HG02981 (cell line): ENCODE data around the gene ZNF679.
"Not testable (repeated sequence)": the region's sequence is repeated elsewhere in the genome, so short reads cannot be mapped to it uniquely, and the experiment has no call there.

ENCODE experiments used
- ATAC-seq: cut with Tn5 transposase; IDR thresholded peaks from one replicate; pipeline ENCODE4 v1.9.1; 2021; ENCODE audit warnings: mild to moderate bottlenecking, moderate library complexity; ENCODE audit not compliant: unreplicated experiment

ZNF679 gene

DNA sequence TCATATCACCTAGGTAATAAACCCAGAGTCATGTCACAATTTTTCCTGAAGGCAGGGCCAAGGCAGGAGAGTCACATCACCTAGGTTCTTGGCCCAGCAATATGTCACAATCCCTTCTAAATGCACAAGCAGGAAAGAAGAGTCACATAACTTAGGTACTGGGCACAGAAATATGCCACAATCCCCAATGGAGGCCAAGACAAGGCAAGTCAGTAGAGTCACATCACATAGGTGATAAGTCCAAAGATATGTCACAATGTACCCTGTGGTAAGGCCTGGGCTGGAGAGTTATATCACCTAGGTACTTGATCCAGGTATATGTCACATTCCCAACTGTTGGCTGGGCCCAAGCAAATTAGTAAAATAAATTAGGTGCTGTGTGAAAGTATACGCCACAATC, at the start of gene ZNF679:
ZNF679 (plus strand) TSS at position 301 of the 400 bp plus-strand sequence. CDS start 20,644 bp downstream, outside the sequence.
- ATAC-seq: not testable (repeated sequence)

- ATAC-seq: no peak
Observed at GRCh38 chr7:64180989-64181388, 47.3 kb upstream of the ZNF679 start.

- ATAC-seq: no peak
Observed at GRCh38 chr7:64181586-64181985, 46.7 kb upstream of the ZNF679 start.

DNA sequence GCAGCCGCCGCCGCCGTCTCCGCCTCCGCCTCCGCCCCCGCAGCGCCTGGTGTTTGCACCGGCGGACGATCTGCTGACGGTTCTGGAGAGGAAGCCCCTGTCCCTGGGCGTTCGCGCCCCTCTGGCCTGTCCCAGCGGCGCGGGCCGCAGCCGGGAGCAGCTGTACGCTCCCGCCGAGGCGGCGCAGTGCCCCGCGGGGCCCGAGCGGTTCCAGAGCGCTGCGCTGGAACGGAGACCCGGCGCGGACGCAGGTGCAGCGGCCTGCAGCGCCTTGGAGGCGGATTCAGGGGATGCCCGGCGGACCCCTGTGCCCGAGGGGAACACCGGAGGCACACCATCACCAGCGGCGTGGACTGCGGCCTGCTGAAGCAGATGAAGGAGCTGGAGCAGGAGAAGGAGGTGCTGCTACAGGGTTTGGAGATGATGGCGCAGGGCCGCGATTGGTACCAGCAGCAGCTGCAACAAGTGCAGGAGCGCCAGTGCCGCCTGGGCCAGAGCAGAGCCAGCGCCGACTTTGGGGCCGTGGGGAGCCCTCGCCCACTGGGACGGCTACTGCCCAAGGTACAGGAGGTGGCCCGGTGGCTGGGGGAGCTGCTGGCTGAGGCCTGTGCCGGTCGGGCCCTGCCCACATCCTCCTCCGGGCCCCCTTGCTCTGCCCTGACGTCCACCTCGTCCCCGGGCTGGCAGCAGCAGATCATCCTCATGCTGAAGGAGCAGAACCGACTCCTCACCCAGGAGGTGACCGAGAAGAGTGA, 46.1 kb upstream of the ZNF679 start:
- ATAC-seq: no peak

- no peak for ATAC-seq
Observed at GRCh38 chr7:64183126-64183742, 45.0 kb upstream of the ZNF679 start.

DNA sequence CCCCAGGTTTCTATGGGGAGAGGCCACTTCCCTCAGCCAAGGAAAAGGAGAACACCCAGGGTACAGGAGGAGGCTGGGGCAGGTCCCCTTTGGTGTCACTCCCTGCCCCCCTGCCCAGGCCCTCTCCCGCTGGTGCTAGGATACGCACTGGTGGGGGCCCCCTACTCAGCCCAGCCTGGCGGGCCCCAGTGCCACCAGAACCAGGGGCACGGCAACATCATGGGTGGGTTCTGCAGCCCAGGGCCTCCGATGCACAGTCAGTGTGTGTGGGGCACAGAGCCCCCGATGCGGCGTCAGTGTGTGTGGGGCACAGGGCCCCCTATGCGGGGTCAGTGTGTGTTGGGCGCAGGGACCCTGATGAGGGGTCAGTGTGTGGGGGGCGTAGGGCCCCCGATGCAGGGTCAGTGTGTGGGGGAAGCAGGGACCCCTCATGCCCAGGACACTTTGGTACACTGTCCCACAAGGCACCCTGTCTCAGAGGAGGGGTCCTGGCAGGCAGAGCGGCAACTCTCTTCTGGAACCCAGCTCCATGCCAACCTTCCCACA, 44.4 kb upstream of the ZNF679 start:
- no peak for ATAC-seq

- no peak for ATAC-seq
Observed at GRCh38 chr7:64184376-64184775, 43.9 kb upstream of the ZNF679 start.

DNA sequence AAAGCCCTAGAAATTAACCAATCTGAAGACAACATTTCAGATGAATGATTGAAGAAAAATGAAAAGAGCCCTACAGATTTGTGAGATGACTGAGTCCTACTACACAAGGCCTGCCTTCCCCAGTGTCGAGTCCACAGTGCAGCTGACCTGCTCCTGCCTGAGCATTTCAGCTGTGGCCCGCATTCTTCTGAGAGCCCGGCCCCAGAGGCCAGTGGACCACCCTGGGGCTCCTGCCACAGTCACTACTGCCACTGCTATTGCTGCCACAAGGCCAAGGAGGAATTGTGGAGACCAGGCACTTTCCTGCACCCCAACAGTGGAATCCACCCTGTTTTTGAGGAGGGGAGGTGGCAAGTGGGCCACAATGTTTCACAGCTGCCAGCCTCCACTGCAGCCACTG, 40.9 kb upstream of the ZNF679 start:
- no peak for ATAC-seq

GRCh38 chr7:64192148-64192704, 36.0 kb upstream of the ZNF679 start:
- ATAC-seq: no peak

- ATAC-seq: no peak
Observed at GRCh38 chr7:64192775-64193174, 35.5 kb upstream of the ZNF679 start.

DNA sequence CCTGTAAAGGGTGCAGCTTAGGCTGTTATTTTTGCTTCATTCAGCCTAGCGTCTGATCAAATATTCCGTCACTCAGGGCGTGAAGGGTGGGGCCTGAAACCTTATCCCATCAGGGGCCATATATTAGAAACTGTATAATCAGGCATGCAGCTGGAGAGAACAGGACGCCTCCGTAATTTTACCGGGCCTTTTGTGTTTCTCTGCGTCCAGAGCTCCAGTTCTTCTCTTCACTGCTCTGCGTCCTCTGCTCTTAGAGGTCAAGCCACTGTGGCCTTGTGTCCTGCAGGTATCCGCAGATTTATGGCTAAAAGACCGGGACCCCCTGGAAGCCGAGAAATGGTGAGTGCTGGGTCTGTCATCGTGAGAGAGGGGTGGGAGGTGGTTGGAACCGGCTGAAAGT, 21.4 kb upstream of the ZNF679 start, which contains the start of gene ZNF735:
ZNF735 (plus strand) TSS at position 301 of the 400 bp plus-strand sequence; CDS start at position 301, 0 bp downstream.
- ATAC-seq: no peak

- not testable (repeated sequence) for ATAC-seq
Observed at GRCh38 chr7:64219710-64220298, 8.5 kb upstream of the ZNF679 start.

DNA sequence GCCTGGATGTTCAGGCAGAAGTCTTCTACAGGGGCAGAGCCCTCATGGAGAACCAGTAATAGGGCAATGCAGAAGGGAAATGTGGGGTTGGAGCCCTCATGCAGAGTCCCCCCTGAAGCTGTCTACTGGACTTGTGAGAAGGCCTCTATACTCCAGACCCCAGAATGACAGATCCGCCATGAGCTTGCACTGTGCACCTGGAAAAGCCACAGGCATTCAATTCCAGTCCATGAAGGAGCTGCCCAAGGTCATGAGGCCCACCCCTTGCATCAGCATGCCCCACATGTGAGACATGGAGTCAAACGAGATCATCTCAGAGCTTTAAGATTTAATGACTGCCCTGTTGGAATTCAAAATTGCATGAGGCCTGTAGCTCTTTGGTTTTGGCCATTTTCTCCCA, 4.9 kb upstream of the ZNF679 start:
- no peak for ATAC-seq

DNA sequence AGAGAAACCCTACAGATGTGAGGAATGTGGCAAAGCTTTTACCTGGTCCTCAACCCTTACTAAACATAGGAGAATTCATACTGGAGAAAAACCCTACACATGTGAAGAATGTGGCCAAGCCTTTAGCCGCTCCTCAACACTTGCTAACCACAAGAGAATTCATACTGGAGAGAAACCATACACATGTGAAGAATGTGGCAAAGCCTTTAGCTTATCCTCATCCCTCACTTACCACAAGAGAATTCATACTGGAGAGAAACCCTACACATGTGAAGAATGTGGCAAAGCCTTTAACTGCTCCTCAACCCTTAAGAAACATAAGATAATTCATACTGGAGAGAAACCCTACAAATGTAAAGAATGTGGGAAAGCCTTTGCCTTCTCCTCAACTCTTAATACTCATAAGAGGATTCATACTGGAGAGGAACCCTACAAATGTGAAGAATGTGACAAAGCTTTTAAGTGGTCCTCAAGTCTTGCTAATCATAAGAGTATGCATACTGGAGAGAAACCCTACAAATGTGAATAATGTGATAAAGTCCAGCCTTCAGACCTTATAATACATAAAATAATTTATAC, 38.2 kb downstream of the ZNF679 start:
- ATAC-seq: no peak

DNA sequence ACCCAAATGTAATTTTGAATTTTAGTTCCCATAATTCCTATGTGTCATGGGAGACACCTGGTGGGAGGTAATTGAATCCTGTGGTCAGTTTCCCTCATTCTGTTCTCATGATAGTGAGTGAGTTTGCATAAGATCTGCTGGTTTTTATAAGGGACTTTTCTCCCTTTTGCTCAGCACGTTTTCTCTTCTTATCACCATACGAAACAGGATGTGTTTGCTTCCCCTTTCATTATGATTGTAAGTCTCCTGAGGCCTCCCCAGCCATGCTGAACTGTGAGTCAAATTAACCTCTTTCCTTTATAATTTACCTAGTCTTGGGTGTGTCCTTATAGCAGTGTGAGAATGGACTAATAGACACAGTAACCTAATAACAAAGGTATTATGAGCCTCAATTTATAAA, 49.4 kb downstream of the ZNF679 start:
- no peak for ATAC-seq

DNA sequence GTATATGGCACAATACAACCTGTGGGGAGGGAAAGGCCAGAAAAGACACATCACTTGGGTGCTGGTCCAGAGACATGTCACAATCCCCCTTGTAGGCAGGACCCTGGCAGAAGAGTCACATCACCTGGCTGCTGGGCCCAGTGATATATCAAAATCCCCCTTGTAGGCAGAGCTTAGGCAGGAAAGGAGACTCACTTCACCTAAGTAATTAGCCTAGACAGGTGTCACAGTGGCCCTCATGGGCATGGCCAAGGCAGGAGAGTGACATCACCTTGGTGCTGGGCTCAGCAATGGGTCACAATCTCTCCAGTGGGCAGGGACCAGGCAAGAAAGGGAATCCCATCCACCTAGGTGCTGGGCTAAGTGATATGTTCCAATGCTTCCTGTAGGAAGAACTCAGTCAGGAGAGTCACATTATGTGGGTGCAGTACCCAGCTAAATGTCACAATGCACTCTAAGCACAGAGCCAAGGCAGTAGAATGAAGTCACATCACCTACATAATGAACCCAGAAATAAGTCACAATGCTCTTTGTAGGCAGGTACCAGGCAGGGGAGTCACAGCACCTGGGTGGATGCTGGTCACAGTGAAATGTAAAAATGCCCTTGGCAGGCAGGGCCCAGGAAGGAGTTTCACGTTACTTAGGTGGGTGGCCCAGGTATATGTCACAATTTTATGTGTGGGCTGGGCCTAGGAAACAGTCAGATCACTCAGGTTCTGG, 66.6 kb downstream of the ZNF679 start:
- no peak for ATAC-seq

- ATAC-seq: not testable (repeated sequence)
Observed at GRCh38 chr7:64297418-64297817, 69.1 kb downstream of the ZNF679 start.

DNA sequence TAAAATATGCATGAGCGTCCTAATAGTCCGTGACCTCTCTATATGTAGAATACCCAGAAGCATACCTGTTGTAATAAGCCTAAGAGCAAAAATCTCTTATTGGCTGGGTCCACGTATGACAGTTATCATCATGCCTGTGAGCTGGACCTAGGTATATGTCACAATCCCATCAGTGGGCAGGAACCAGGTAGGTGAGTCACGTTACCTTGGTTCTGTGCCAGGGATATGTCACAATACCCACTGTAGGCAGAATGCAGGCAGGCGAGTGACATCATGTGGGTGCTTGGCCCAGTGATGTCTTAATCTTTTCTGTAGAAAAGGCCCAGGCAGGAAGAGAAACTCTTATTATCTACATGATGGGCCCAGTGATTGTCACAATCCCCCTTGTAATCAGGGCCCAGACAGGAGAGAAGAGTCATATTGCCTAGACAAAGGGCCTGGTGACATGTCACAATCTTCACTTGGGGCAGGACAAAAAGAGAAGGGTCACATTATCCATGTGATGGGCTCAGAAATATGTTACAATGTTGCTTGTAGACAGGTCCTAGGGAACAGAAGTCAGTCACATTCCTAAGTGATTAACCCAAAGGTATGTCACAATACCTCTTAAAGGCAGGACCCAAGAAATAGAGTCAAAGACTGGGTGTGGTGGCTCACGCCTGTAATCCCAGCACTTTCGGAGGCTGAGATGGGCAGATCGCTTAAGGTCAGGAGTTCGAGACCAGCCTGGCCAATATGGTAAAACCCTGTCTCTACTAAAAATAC, 72.5 kb downstream of the ZNF679 start:
- no peak for ATAC-seq

DNA sequence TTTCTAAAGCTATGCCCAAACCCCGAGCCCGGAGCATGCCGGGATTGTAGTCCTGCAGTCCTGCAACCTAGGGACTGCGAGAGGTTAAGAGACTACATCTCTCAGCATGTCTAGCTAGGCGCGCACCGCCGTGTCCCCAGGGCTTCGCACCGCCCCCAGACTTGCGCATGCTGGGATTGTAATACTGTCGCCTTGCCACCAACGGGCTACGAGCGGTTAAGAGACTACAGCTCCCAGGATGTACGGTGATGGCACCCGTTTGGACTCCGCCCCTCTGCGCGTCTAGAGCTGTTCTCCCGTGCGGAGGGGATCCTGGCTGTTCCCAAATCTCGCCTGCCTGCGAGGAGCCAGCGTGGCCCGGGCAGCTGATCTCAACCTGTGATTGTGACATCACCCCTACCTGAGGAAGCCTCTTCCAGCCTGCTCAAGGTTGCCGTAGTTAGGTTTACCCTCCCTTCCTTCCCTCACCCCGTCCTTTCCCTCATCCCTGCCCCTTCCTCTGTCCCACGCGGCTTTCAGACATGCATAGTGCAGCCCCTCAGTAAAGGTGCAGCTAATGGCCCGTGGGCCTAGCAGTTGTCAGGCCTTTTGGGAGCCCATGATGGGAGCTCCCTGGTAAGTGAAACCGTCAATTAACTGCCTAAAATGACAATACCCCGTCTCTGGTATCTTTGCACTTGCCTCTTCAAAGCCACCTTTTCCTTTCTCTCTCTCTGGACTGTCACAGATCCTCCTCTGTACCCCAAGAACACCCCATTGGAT, 79.2 kb downstream of the ZNF679 start:
- ATAC-seq: peak; percentile 98
